Measurements from ENCODE around the gene GPR152. TPM values are rescaled to one million over a fixed set of nuclear protein-coding genes. Genes with fewer than 3 reads are reported as not detected.

Gene GPR152
- total RNA-seq, 1 donor from 2014 or later = not detected

DNA sequence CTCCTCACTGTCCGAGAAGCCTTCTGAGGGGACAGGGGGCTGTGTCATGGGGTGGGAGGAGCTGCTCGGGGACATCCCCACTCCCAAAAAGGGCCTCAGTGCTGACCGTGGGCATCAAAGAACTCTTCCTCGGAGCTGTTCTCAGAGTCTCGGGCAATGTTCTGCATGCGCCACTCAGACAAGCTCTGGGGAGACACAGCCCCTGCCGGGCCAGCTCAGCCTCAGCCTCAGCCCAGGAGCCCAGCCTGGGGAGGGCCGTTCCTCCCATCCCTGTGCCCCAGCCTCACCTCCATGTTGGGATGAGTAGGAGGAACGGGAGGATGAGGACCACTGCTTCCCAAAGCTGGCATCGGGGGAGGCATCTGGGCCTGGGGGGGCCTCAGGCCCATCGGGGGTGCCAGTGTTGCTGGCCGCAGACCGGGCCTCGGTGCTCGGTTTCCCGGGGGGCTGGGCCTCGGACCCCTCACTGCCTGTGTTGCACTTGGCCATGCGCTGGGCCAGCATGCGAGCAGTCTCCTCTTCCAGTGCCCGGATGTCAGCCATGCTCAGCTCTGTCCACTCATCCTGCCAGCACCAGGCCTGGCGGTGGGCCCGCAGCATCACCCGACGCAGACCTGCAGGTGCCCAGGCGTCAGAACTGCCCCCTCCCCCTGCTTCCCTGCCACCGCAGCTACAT is 47.4 kb upstream of the GPR152 start:
- H3K9me3 Mint-ChIP-seq (ENCODE audit: unreplicated experiment) = no peaks in the 10 kb centered on the region
- peaks cover 3% of the 10 kb centered on the region for H3K4me1 Mint-ChIP-seq (ENCODE audit: unreplicated experiment)
- H3K36me3 Mint-ChIP-seq (ENCODE audit: low read depth, unreplicated experiment) = peaks cover 11% of the 10 kb centered on the region
- peaks cover 5% of the 10 kb centered on the region for H3K27me3 Mint-ChIP-seq (ENCODE audit: unreplicated experiment)
- no peak for DNase-seq (ENCODE audit: low spot score)
- no peak overlapping the region for H3K4me3 Mint-ChIP-seq (ENCODE audit: unreplicated experiment)
- H3K27ac Mint-ChIP-seq (ENCODE audit: unreplicated experiment) = no peak overlapping the region
- TF ChIP-seq, protein P1, sequence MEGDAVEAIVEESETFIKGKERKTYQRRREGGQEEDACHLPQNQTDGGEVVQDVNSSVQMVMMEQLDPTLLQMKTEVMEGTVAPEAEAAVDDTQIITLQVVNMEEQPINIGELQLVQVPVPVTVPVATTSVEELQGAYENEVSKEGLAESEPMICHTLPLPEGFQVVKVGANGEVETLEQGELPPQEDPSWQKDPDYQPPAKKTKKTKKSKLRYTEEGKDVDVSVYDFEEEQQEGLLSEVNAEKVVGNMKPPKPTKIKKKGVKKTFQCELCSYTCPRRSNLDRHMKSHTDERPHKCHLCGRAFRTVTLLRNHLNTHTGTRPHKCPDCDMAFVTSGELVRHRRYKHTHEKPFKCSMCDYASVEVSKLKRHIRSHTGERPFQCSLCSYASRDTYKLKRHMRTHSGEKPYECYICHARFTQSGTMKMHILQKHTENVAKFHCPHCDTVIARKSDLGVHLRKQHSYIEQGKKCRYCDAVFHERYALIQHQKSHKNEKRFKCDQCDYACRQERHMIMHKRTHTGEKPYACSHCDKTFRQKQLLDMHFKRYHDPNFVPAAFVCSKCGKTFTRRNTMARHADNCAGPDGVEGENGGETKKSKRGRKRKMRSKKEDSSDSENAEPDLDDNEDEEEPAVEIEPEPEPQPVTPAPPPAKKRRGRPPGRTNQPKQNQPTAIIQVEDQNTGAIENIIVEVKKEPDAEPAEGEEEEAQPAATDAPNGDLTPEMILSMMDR (IDR thresholded peaks at IDR 0.05; ENCODE audit: unreplicated experiment) = no peak

- Mint-ChIP-seq H3K4me3 (ENCODE audit: unreplicated experiment) (no peak overlapping the region), H3K27me3 (ENCODE audit: unreplicated experiment) (peaks cover 5% of the 10 kb centered on the region), H3K9me3 (ENCODE audit: unreplicated experiment) (no peaks in the 10 kb centered on the region), H3K27ac (ENCODE audit: unreplicated experiment) (no peak overlapping the region), H3K36me3 (ENCODE audit: low read depth, unreplicated experiment) (peaks cover 11% of the 10 kb centered on the region), H3K4me1 (ENCODE audit: unreplicated experiment) (peaks cover 3% of the 10 kb centered on the region)
- no peak for DNase-seq (ENCODE audit: low spot score)
- TF ChIP-seq, protein P1 (IDR thresholded peaks at IDR 0.05; ENCODE audit: unreplicated experiment) = no peak
Observed at GRCh38 chr11:67498544-67498972, 46.0 kb upstream of the GPR152 start.

DNA sequence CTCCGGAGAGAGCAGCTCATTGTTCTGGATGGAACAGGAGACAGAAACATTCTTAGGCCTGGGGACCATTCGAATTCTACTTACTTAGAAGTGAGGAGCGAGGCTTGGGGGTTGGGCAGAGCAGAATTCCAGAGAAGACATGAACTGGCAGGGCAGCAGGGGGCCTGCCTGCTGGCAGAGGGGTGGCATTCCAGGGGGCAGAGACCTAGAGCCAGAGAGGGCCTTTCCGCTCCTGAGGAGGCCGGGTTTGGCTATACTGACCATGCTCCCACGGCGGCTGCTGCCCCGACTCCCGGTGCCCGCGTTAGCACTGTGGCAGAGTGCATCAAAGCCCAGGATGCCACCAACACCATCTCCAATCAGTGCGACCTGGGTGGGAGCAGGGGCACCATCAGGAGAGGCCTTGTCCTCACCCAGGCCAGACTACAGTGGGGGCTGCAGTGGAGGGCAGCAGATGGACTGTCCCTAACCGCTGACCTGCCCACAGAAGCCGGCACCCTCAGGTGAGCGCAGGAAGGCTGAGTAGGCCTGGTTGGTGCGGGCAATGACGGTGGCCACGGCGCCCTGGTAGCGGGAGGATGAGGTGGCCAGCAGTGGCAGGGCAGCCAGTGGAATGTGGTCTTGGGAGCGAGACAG is 45.2 kb upstream of the GPR152 start:
- Mint-ChIP-seq H3K9me3 (ENCODE audit: unreplicated experiment) (no peaks in the 10 kb centered on the region), H3K4me1 (ENCODE audit: unreplicated experiment) (no peaks in the 10 kb centered on the region), H3K4me3 (ENCODE audit: unreplicated experiment) (no peak overlapping the region), H3K36me3 (ENCODE audit: low read depth, unreplicated experiment) (peaks cover 7% of the 10 kb centered on the region), H3K27me3 (ENCODE audit: unreplicated experiment) (no peaks in the 10 kb centered on the region), H3K27ac (ENCODE audit: unreplicated experiment) (no peak overlapping the region)
- TF ChIP-seq, protein P1 (IDR thresholded peaks at IDR 0.05; ENCODE audit: unreplicated experiment) = no peak
- no peak for DNase-seq (ENCODE audit: low spot score)

DNA sequence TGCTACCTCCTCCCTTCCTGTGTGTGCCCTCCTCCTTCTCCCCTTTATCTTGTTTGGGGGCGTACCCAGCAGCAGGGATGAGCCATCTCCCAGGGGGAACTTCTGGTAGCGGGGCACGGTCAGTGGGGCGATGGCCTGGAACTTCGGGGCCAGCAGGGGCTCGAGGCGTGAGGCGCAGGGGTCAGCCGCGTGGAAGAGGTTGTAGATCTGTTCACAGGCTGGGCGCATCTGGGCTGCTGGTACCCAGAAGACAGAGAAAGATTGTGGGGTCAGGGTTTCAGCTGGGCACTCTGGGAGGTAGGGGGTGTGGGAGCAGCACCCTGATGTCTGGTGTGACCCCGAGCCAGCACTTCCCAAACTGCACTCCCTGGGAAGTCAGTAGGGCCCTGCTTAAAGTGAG is 43.6 kb upstream of the GPR152 start:
- Mint-ChIP-seq H3K4me3 (ENCODE audit: unreplicated experiment) (no peak overlapping the region), H3K9me3 (ENCODE audit: unreplicated experiment) (no peaks in the 10 kb centered on the region), H3K36me3 (ENCODE audit: low read depth, unreplicated experiment) (peaks cover 6% of the 10 kb centered on the region), H3K27me3 (ENCODE audit: unreplicated experiment) (no peaks in the 10 kb centered on the region), H3K4me1 (ENCODE audit: unreplicated experiment) (no peaks in the 10 kb centered on the region), H3K27ac (ENCODE audit: unreplicated experiment) (no peak overlapping the region)
- no peak for DNase-seq (ENCODE audit: low spot score)
- TF ChIP-seq, protein P1 (IDR thresholded peaks at IDR 0.05; ENCODE audit: unreplicated experiment) = no peak
